Tibial nerve (tissue), 4 donors: ENCODE results near the gene FNBP1. TPM values are rescaled to one million over a fixed set of nuclear protein-coding genes. Genes with fewer than 3 reads are reported as not detected.

Experiments
- DNase-seq, 2 donors: peaks; one replicate each; pipeline ENCODE4 v3.0.0-alpha.2; 2019; ENCODE audit warnings: low spot score in 2 of 2
- H3K27ac ChIP-seq, 4 donors: fragments of 200-600 bp; sonication (generic) in 3 of 4; one replicate each; pipeline ENCODE4 v1.5.1; 2017 to 2019; ENCODE audit warnings: mild to moderate bottlenecking in 1 of 4
- H3K27me3 ChIP-seq, 2 donors: fragments of 200-600 bp; sonication (generic) in 1 of 2; one replicate each; pipeline versions ENCODE4 v1.5.1 to v1.6.0; 2017 to 2019
- H3K36me3 ChIP-seq, 3 donors: fragments of 200-600 bp; sonication (generic); one replicate each; pipeline ENCODE4 v1.5.1; 2018 to 2019
- H3K4me1 ChIP-seq, 4 donors: fragments of 200-600 bp; sonication (generic) in 3 of 4; one replicate each; pipeline ENCODE4 v1.5.1; 2017 to 2019
- H3K4me3 ChIP-seq, 4 donors: fragments of 200-600 bp; sonication (generic) in 3 of 4; one replicate each; pipeline ENCODE4 v1.5.1; 2017 to 2019; ENCODE audit warnings: mild to moderate bottlenecking in 1 of 4, moderate library complexity in 1 of 4
- H3K9me3 ChIP-seq, 4 donors: fragments of 200-600 bp; sonication (generic) in 3 of 4; one replicate each; pipeline ENCODE4 v1.5.1; 2017 to 2019
- CTCF ChIP-seq, 5 experiments: fragments of 200-600 bp in 3 of 5; fragments of 450-650 bp in 2 of 5; sonication (generic) in 3 of 5; IDR thresholded peaks; one replicate each; pipeline ENCODE4 v1.5.1; 2016 to 2019; ENCODE audit warnings: antibody characterized with exemption in 5 of 5, mild to moderate bottlenecking in 3 of 5, moderate library complexity in 2 of 5
- EP300 ChIP-seq, 2 donors: sonication (generic); formaldehyde crosslinking; IDR thresholded peaks; one replicate each; pipeline ENCODE4 v1.6.1; 2017; ENCODE audit warnings: antibody characterized with exemption in 2 of 2, mild to moderate bottlenecking in 1 of 2
- POLR2A ChIP-seq, 2 donors: fragments of 450-650 bp; IDR thresholded peaks; one replicate each; pipeline ENCODE4 v1.6.1; 2017; ENCODE audit warnings: antibody characterized with exemption in 2 of 2, mild to moderate bottlenecking in 2 of 2, moderate library complexity in 2 of 2
- WGBS, 2 donors: methylation state at CpG; one replicate each; pipeline ENCODE4 v1.1.5; 2018; 5-methylcytosine and 5-hydroxymethylcytosine counted together
- total RNA-seq, 4 donors: library from RNA; depleted of rRNA; stranded (reverse); fragments of >200 nt; gene quantifications; one replicate each; pipeline ENCODE4 v1.1.0, GENCODE V29; 2016

FNBP1 gene
- total RNA-seq, 4 donors from 2014 or later, result 77.0 to 114 (median 86.4) TPM

- H3K36me3 ChIP-seq, result peaks cover 0 to 36% (median 0%) of the 10 kb centered on the region in 3 donors
- peak overlapping the region in 2 of 4 donors; percentile 72 to 86 for H3K27ac ChIP-seq
- WGBS, 2 donors, result 84 to 97% methylated on average over 2 of the region's 2 CpGs
- H3K4me3 ChIP-seq, result no peak overlapping the region
- TF ChIP-seq CTCF (IDR thresholded peaks at IDR 0.05), result no peak
- no peak for TF ChIP-seq POLR2A (IDR thresholded peaks at IDR 0.05)
- no peak for TF ChIP-seq EP300 (IDR thresholded peaks at IDR 0.05)
- no peaks in the 10 kb centered on the region for H3K27me3 ChIP-seq
- no peaks in the 10 kb centered on the region for H3K9me3 ChIP-seq
- peaks cover 0 to 57% (median 30%) of the 10 kb centered on the region in 4 donors for H3K4me1 ChIP-seq
- DNase-seq, result no peak
These were observed 112.2 kb downstream of the FNBP1 start for GRCh38 chr9:129930743-129931142.

- Histone ChIP-seq H3K36me3 (peaks cover 0 to 47% (median 0%) of the 10 kb centered on the region in 3 donors), H3K4me3 (no peak overlapping the region), H3K4me1 (peaks cover 0 to 45% (median 26%) of the 10 kb centered on the region in 4 donors), H3K27ac (peak overlapping the region in 1 of 4 donors; percentile 7), H3K9me3 (no peaks in the 10 kb centered on the region), H3K27me3 (no peaks in the 10 kb centered on the region)
- no peak for DNase-seq
- WGBS, 2 donors, result 91 to 92% methylated on average over 9 of the region's 9 CpGs
- TF ChIP-seq EP300 (IDR thresholded peaks at IDR 0.05) (no peak), CTCF (IDR thresholded peaks at IDR 0.05) (no peak), POLR2A (IDR thresholded peaks at IDR 0.05) (no peak)
These were observed 113.4 kb downstream of the FNBP1 start for GRCh38 chr9:129929496-129930125.

- Histone ChIP-seq H3K9me3 (no peaks in the 10 kb centered on the region), H3K27ac (peak overlapping the region in 2 of 4 donors; percentile 61 to 70), H3K4me1 (peaks cover 0 to 19% (median 2%) of the 10 kb centered on the region in 4 donors), H3K4me3 (no peak overlapping the region), H3K27me3 (no peaks in the 10 kb centered on the region), H3K36me3 (peaks cover 0 to 67% (median 0%) of the 10 kb centered on the region in 3 donors)
- WGBS, 2 donors, result 49 to 50% methylated on average over 6 of the region's 6 CpGs
- no peak for DNase-seq
- no peak for TF ChIP-seq CTCF (IDR thresholded peaks at IDR 0.05)
- TF ChIP-seq EP300 (IDR thresholded peaks at IDR 0.05), result no peak
- TF ChIP-seq POLR2A (IDR thresholded peaks at IDR 0.05), result no peak
These were observed 119.4 kb downstream of the FNBP1 start for GRCh38 chr9:129923589-129923988.

- Histone ChIP-seq H3K4me1 (peaks cover 0 to 19% (median 2%) of the 10 kb centered on the region in 4 donors), H3K36me3 (peaks cover 0 to 55% (median 0%) of the 10 kb centered on the region in 3 donors), H3K27me3 (no peaks in the 10 kb centered on the region), H3K27ac (peak overlapping the region in 1 of 4 donors; percentile 70), H3K4me3 (no peak overlapping the region), H3K9me3 (no peaks in the 10 kb centered on the region)
- TF ChIP-seq EP300 (IDR thresholded peaks at IDR 0.05) (no peak), CTCF (IDR thresholded peaks at IDR 0.05) (no peak), POLR2A (IDR thresholded peaks at IDR 0.05) (no peak)
- DNase-seq, result no peak
- WGBS, 2 donors, result 81 to 88% methylated on average over 4 of the region's 4 CpGs
These were observed 121.1 kb downstream of the FNBP1 start for GRCh38 chr9:129921905-129922304.

- peaks cover 0 to 19% (median 2%) of the 10 kb centered on the region in 4 donors for H3K4me1 ChIP-seq
- 69 to 72% methylated on average over 3 of the region's 3 CpGs for WGBS, 2 donors
- no peaks in the 10 kb centered on the region for H3K9me3 ChIP-seq
- H3K36me3 ChIP-seq, result peaks cover 0 to 38% (median 0%) of the 10 kb centered on the region in 3 donors
- H3K27ac ChIP-seq, result peak overlapping the region in 1 of 4 donors; percentile 15
- no peak for DNase-seq
- no peak for TF ChIP-seq CTCF (IDR thresholded peaks at IDR 0.05)
- peak; percentile 43 to 53 for TF ChIP-seq EP300 (IDR thresholded peaks at IDR 0.05)
- no peak overlapping the region for H3K4me3 ChIP-seq
- no peaks in the 10 kb centered on the region for H3K27me3 ChIP-seq
These were observed 123.1 kb downstream of the FNBP1 start for GRCh38 chr9:129919841-129920240.
